ENCODE data around the gene HTT-AS.
A peak's percentile ranks its signal among the peaks of the same experiment; 100 is the strongest.
"Not testable (repeated sequence)": the region's sequence is repeated elsewhere in the genome, so short reads cannot be mapped to it uniquely, and the experiment has no call there.

Gene HTT-AS

DNA sequence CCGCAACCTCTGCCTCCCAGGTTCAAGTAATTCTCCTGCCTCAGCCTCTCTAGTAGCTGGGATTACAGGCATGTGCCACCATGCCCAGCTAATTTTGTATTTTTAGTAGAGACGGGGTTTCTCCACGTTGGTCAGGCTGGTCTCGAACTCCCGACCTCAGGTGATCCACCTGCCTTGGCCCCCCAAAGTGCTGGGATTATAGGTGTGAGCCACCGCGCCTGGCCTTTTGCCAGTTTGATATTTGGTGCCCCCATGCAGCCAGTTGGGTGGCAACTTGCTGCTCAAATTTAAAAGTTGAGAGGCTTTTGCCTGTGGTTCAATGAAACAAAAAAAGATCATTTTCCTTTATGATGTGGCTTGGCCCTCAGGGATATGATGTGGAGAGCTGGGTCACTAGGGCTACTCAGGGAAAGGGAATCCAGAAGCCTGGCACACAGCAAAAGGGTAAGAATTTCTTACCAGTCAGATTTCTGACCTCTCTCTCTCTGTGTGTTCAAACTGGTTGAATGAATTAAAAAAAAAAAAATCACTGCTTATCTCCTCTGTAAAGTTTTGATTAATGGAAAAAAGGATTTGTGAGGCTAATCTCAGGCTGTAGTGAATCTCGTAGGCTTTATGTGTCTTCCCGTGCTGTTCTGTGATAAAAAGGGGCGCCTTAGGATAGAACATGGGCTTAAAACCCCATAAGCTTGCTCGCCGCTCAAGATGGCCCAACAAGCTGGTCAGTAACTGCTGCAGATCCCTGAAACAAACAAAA, 23.0 kb downstream of the HTT-AS start:
- not testable (repeated sequence) for DNase-seq

DNA sequence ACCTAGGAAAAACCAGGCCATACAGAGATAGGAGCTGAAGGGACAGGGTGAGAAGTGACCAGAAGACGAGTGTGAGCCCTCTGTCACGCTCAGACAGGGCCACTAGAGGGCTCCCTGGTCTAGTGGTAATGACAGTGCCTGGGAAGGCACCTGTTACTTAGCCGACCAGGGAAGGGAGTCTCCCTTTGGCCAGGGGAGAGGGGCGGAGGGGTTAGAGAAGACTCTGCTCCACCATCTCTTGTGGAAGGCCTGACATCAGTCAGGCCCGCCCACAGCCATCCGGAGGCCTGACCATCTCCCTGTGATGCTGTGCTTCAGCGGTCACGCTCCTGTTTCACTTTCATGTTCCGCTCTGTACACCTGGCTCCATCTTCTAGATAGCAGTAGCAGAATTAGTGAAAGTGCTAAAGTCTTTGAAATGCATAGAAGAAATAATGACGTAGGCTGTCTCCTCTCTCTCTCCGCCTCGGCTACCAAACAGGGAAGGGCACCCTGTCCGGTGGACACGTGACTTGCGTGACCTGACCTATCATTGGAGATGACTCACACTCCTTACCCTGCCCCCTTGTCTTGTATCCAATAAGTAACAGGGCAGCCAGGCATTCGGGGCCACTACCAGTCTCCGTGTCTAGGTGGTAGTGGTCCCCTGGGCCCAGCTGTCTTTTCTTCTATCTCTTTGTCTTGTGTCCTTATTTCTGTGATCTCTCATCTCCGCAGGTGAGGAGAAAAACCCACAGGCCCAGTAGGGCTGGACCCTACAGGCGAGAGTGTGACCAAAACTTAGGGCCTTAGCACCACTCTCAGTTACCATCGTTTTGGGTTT, 26.7 kb downstream of the HTT-AS start:
- peak; percentile 50 for DNase-seq

DNA sequence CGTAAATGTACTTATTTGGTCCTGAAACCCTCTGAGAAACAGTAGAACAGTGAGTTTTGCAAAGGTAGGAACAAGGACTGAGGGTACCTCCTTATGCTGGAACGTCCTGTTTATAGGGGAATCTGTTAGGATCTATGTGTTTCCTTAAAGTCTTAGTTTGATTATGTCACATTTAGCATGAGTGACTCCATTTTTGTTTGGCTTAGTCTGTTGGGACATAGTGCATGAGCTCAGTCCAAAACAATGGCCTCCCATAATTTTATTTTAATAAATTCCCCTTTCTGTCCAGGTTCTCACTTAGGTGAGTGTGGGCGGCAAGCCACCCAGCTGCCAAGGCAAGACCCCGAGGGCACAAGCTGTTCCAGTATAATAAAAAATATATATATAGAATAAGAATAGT, 27.7 kb downstream of the HTT-AS start:
- DNase-seq: no peak

DNA sequence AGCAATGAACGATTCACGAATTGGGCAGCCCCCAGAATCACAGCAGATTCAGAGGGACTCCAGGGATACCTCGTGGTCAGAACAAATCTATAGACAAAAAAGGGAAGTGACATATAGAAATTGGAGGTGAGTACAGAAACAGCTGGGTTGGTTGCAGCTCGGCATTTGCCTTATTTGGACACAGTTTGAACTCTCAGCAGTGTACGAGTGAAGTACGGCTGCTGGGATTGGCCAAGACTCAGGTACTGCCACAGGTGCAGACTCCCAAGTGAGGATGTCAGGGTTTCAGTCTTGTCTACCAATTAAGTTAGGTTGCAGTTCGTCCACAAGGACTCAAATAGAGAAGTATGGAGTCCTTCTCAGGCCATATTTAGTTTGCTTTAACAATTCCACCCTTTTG, 28.2 kb downstream of the HTT-AS start:
- no peak for DNase-seq

DNA sequence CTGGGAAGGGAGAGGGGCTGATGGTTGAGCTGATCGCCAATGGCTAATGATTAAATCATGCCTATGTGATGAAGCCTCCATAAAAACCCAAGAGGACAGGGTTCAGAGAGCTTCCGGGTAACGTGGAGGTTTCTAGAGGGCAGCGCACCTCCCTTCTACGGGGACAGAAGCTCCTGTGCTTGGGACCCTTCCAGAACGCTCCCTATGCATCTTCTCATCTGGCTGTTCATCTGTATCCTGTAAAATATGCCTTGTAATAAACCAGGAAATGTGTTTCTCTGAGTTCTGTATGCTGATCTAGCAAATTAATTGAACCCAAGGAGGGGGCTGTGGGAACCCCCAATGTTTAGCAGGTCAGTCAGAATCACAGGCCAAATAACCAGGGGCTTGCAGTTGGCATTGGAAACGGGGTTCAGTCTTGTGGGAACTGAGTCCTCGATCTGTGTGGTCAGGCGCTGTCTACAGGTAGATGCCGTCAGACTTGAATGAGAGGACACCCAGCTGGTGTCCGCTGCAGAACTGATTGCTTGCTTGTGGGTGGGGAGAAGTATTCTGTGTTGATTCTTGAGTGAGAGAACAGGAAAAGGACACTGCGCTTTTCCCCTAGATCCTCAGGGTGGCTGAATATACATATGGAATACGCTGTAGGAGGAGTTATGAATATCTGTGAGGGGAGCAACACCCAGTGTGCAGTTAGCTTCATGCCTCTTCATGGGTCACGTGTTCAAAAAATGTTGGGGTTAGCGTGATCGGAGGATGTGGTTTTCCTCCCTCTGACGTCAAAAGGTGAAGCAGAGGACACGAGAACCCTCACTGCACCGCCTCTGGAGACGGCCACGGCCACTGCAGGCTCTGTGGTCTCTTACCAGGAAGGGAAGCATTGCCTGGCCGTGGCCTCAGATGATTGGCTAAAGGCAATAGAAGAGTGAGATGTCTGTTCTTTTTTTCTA, 29.2 kb downstream of the HTT-AS start:
- peak; percentile 51 for DNase-seq

DNA sequence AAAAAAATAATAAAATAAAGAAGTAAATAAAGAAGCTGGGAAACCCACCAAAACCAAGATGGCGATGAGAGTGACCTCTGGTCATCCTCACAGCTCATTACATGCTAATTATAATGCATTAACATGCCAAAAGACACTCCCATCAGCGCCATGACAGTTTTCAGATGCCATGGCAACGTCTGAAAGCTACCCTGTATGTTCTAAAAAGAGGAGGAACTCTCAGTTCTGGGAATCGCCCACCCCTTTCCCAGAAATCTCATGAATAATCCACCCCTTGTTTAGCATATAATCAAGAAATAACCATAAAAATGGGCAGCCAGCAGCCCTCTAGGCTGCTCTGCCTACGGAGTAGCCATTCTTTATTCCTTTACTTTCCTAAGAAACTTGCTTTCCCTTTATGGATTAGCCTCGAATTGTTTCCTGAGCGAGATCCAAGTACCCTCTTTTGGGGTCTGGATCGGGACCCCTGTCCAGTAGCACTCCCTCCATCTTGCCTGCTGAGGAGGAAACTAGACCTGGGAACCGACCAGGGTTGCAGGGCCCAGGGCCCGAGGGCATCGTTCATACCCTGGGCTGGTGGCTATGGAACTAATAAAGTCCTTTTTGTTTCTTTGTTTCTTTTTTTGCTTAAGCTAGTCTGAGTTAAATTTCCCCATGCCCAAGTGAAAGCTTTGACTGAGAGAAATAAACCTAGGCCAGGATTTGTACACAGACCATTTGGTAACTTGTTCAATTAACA, 30.9 kb downstream of the HTT-AS start:
- no peak for DNase-seq

DNA sequence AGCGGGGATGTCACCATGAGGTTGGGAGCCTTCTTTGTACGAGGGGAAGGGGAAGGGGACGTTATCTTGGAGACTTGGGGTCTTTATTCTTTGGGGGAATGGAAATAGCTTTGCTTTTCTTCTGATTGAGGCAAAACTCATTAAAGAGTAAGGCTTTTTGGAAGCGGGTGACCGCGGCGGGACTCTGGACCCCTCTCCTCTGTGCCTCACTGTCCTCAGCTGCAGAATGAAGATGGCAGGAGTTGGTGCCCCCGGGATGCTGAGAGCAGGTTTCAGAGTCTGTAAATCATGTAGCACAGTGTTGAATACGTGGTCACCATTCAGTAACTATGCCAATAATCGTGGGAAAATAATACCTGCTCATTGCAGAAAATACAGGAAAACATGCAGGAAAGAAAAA, 32.1 kb downstream of the HTT-AS start:
- no peak for DNase-seq

DNA sequence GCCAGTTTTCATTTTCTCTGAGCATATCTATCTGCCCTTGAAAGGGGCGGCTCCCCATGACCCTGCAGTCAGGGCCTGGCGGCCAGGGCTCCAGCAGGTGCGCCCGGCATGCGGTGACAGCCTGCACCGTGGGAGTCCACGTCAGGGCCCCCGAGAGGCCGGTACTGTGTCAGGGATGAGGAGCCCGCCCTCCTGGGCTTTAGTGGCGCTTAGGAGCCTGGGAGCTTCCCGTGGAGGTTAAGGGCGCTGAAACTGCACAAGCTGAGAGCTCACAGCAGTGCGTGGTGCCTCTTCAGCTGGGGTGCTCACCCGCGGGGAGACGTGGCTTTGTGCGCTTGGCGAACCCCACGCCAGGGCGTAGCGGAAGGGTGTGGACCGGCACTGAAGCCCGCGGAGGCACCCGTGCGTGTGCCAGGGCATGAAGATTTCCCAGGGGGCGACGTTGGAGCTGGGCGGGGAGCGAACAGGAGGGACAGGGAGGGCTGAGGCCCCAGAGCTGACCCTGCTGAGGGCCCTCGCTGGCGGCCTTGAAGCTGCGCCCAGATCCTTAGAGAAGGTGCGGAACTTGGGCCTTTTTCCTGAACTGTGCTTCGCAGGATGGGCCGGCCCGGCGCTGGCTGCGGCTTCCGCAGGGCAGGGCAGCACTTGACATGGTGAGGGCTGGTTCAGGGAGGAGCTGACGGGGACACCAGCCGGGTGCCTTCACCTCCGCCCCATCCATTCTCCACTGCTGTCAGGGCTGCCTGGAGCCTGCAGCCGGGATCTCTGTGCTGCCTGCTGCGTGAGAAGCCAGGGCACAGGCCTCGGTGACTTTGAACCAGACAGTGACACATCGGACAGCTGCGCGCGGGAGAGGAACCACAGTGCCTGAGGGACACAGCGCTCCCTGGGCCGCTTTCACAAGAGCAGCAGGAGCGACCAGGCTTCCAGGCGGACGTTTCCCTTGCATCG, 32.9 kb downstream of the HTT-AS start:
- peak; percentile 9 for DNase-seq

DNA sequence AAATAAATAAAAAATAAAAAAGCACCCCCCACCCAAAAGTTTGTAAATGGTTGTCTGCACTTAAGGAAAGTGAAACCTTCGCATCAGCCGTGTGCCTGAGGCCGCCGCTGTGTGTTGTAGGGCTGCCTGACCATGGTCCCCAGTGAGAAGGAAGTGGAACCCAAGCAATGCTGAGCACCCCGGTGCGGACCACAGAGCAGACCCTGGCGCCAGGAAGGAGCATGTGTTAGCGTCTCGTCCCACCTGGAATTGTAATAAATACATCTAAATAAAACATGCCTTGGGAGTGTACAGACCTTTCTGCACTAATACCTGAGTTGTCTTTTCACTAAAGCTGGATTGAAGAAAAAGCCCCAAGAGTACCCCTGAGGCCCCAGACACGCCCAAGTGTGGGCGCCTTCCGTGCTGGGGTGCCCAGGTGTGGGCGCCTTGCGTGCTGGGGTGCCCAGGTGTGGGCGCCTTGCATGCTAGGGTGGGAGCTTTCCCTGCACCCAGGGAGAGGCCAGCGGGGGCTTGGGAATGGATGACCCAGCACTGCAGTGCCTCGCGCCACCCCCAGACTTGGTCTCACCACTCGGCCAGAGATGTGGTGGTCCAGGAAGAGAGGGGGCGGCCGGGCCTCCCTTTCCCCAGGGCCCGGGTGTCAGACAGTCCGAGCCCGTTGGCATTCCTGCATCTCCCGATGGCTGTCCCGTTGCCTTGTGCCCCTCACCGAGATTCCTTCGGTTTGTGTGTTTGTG, 33.7 kb downstream of the HTT-AS start:
- DNase-seq: no peak

DNA sequence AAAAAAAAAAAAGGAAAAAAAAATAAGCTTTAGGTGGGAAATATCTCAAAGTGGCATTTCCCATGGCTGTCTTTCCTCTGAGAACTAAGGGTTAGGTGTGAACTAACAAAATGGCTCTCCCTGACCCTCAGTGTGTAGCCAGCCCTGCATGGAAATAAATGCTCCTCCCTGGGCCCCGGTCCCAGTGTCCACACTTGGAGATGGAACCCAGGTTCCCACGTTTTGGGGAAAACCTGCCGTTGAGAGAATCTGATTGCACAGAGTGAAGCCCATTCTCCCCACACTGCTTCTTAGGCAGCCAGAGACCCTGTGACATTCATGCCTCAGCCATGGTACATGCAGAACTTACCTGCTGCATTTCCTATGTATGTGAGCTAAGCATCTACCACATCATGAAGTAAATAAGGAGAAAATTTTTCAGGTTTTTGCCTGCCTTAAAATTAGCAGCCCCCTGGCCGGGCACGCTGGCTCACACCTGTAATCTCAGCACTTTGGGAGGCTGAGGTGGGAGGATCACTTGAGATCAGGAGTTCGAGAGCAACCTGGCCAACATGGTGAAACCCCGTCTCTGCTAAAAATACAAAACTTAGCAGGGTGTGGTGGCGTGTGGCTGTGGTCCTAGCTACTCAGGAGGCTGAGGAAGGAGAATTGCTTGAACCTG, 34.5 kb downstream of the HTT-AS start:
- no peak for DNase-seq

DNA sequence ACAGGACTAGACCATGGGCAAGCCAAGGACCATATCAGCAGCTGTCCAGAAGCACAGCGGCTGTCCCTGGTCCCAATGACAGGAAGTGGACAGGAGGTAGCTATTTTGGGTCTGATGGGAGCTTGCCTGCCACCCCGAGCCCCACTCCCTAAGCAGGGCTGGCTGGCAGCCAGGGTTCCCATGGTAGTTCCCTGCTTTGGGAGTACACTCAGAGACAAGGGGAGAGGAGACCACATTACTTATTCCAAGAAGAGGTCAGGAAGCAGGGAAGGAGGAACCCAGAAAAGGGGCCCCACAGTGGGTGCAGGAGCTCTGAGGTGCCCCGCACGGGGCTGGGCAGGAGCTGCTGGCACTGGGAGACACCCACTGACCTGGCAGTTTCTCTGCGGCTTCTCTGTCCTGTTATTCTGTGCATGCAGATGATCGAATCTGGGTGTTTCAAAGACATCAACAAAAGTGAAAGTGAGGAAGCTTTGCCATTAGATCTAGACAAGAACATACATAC, 36.3 kb downstream of the HTT-AS start:
- no peak for DNase-seq

DNA sequence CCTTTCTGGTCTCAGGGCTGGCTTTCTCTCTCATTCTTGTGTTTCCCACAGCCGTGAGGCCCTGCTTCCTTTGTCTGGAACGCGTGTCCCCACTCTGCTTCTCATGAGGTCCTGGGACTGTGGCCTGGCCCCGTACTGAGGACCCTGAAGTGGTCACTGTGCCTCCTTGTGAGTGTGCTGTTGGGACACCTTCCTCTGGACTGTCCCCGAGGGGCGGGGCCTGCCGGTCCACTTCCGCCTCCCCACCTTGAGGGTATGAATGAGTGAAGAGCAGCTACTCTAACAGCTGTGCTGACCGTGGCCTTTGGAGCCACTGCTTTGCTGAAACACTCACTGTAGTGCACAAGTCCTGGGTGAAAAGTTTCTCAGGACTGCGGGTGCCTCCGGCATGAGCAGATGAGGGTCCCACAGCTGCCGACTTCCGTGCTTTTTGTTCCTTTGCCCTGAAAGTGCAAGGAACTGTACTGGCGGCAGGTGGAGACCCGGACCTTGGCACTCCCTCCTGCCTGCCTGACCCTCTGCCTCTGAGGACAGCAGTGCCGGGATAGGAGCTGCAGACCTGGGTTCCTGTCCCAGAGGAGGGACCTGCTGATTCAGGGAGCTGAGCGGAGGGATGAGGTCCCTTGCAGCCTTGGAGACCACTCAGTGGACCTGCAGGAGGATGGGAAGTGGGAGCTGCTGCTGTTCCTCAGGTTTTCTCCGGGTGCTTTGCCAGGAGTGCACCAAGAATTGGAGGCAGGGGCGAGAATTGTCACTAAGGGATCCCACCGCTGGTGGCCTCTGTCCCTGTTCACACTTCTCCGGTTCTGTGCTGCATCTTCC, 38.0 kb downstream of the HTT-AS start:
- DNase-seq: no peak

DNA sequence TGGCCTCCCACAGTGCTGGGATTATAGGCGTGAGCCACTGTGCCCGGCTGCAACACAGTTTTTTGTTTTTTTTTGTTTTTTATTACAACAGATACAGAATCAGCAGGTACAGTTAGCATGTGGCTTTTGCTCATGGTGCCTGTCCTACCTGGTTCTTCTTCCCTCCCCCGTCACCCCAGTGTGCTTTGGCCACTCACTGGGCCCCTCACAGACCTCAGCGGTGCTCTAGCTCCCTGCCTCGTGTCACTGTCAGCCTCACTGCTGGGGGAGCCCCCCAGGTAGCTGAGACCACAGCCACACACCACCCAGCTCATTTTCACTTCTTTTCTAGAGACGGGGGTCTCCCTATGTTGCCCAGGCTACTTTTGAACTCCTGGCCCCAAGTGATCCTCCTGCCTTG, 38.7 kb downstream of the HTT-AS start:
- no peak for DNase-seq

DNA sequence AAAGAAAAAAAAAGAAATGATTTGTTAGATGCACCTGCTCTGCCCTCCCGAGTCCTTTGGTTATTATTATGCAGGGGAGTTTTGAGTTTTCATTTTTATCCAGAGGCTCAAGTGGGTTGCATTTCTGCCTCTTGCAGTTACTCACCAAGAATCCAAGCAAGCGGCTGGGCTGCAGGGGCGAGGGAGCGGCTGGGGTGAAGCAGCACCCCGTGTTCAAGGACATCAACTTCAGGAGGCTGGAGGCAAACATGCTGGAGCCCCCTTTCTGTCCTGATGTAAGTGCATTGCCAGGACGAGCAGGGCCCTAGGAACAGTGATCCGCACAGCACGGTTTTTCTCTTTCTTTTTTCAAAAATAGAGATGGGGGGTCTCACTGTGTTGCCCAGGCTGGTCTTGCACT, 39.1 kb downstream of the HTT-AS start:
- DNase-seq: no peak

DNA sequence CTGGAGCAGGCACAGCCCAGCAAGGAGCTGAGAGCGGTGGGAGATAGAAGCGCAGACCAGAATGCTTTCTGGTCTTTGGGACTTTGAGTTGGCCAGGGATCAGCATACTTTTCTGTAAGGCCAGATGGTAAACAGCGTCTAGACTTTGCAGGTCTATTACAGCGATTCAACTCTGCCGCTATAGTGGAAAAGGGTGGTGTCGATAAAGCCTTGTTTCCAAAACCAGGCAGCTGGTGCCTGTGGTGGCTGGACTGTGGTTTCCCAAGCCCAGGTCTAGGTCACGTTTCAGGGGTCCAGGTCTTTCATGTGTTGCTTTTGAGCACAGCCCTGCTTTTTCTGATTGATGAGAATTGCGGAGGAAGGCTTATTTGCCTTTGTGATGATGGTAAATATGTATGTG, 40.1 kb downstream of the HTT-AS start:
- DNase-seq: no peak

DNA sequence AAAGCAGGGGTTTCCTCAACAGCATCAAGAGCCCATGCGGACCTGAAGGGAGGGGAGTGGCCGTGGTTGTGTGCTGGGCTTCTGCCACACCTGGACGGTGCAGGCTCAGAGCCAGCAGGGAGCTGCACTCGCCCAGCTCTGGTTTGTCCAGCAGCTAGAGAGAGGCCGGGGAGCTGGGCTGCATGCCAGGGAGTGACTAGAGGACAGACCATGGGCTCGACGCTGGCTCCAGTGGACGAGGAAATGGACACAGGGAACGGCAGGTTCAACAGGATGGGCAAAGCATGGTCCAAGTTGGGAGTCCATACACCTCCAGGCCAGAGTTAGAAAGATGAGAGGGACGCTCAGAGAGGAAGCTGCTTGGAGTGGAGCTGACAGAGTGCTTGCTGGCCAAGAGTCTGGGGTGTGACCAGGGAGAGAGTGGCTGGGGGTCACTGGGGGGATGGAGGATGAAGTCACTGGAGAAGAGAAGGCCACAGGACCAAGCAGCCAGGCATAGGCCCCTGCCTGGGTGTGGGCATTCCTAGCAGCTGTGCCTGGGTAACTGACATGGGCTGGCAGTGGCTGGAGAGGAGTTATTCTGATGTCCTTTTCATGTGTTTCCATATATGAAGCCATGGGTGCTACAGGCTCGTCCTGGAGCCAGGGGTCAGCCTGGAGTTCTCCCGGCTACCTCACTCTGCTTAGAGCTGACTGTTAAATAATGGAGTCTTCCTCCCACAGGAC, 42.8 kb downstream of the HTT-AS start:
- no peak for DNase-seq

DNA sequence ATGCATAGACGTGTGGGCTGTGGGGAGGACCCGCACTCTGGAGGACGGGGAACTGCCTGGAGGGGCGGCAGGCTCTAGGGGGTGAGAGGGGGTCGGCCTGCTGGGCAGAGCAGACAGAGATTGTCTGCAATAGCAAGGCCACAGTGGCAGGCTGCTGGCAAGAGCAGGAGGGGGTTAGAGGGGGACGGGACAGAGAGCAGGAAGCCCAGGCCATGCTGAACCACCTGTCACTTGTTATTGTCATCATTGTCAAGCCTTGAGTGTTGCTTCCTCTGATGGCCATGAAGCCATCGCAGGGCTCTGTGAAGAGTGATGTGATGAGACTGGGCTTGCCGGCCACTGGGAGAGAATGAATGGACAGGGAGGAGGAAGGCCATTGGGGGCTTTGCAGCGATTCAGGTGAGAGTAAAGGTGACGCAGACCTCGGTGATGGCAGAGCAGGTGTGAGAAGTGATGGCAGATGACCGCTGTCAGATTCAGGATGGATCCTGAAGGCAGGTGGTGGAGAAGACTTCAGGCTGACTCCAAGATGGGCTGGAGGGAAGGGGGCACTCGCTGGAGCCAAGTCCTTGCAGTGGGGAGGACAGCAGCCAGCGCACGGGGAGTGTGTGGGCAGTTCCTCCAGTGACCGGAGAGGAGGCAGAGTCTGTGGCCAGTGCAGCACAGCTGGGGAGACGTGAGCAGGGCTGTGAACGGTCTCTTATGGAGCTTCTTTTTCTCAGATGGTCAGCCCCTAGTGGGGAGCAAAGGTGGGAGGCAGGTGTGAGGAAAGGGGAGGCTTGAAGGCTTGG, 43.6 kb downstream of the HTT-AS start:
- DNase-seq: no peak

Data from T-helper 9 cell (primary cell).